T-helper 17 cell (primary cell): Measurements from ENCODE around the gene ARSG. TPM values are rescaled to one million over a fixed set of nuclear protein-coding genes. Genes with fewer than 3 reads are reported as not detected.
A peak's percentile ranks its signal among the peaks of the same experiment; 100 is the strongest.
"Not testable (repeated sequence)": the region's sequence is repeated elsewhere in the genome, so short reads cannot be mapped to it uniquely, and the experiment has no call there.

Experiments
- ATAC-seq: fragments of 150-1000 bp; cut with Tn5 transposase; 2 replicates; pipeline ENCODE4 v1.10.0; 2021; ENCODE audit warnings: mild to moderate bottlenecking, moderate library complexity
- DNase-seq, 3 donors: peaks; one replicate each; pipeline versions ENCODE4 v3.0.0 to v3.0.0-alpha.2; 2020 to 2021
- H3K9me3 ChIP-seq: one replicate; pipeline ENCODE4 v1.7.0; 2013; ENCODE audit warnings: low read length, mild to moderate bottlenecking; ENCODE audit not compliant: control insufficient read depth, poor library complexity, severe bottlenecking
- H3K27ac Mint-ChIP-seq: one replicate; pipeline ENCODE4 v1.8.0; 2022; ENCODE audit warnings: mild to moderate bottlenecking, moderate library complexity, mixed read lengths
- H3K27me3 Mint-ChIP-seq: one replicate; pipeline ENCODE4 v1.8.0; 2022; ENCODE audit warnings: mixed read lengths
- H3K36me3 Mint-ChIP-seq: one replicate; pipeline ENCODE4 v1.8.0; 2022; ENCODE audit warnings: low read depth, mixed read lengths
- H3K4me1 Mint-ChIP-seq: one replicate; pipeline ENCODE4 v1.8.0; 2022; ENCODE audit warnings: mild to moderate bottlenecking, mixed read lengths
- H3K4me3 Mint-ChIP-seq: one replicate; pipeline ENCODE4 v1.8.0; 2022; ENCODE audit warnings: mild to moderate bottlenecking, moderate library complexity, mixed read lengths
- total RNA-seq, 4 donors: library from RNA in 2 of 4; stranded (reverse) in 2 of 4; gene quantifications; one replicate each; pipeline ENCODE4 v1.2.3 and lab custom pipeline; 2022 to 2026

ARSG gene
- total RNA-seq, 2 donors from 2014 or later: 17.2 to 22.4 TPM

DNA sequence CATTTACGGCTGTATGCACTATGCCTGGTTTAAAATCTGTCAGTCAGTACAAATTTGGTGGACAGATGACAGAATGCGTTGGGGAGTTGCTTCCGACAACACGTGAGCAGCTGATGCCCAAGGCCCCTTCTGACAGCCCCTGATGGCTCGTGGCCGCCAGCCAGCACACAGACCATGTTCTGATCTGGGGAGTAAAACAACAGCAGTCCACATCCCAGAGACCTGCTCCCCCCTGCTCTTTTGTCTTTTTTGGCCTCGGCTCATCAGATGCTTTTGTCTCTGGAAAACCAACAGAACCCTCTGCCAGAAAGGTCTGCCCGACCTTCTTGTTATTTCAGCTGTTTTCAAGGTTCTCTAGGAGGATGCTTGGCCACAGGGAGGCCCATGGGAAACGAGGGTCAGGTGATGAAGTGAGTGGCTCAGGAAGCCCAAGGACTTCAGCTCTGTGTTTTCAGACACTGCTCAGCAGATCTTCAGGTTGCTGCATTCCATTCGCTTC lies 10.8 kb downstream of the ARSG start:
- no peaks in the 10 kb centered on the region for H3K9me3 ChIP-seq

DNA sequence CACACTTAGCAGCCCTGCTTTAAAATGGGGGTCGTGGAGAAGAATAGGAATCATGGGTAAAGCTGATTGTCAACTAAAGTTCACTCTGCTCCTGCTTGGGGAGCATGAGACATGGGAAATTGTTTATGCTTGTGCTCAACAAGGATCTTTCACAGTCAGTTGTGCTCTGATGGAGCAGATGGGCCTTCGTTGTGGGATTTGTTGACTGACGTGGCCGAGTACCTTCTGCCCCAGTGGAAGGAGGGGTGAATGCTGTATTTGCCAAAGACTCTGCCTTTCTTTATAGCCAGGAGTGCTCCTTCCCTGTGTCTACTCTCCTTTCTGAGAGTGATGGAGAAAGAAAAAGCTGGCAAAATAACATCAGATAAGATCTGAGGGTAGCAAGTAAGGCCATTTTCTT lies 11.4 kb downstream of the ARSG start:
- no peak for DNase-seq
- Mint-ChIP-seq H3K27ac (no peak overlapping the region), H3K27me3 (no peaks in the 10 kb centered on the region), H3K36me3 (peaks cover 5% of the 10 kb centered on the region), H3K4me1 (peaks cover 11% of the 10 kb centered on the region), H3K4me3 (no peak overlapping the region)
- no peaks in the 10 kb centered on the region for H3K9me3 ChIP-seq
- no peak for ATAC-seq

More for the DNA sequence above, 10.8 kb downstream of the ARSG start:
- no peak overlapping the region for H3K27ac Mint-ChIP-seq
- H3K36me3 Mint-ChIP-seq: peaks cover 5% of the 10 kb centered on the region
- H3K27me3 Mint-ChIP-seq: no peaks in the 10 kb centered on the region
- no peak for DNase-seq
- H3K4me1 Mint-ChIP-seq: peaks cover 13% of the 10 kb centered on the region
- ATAC-seq: no peak
- no peak overlapping the region for H3K4me3 Mint-ChIP-seq

DNA sequence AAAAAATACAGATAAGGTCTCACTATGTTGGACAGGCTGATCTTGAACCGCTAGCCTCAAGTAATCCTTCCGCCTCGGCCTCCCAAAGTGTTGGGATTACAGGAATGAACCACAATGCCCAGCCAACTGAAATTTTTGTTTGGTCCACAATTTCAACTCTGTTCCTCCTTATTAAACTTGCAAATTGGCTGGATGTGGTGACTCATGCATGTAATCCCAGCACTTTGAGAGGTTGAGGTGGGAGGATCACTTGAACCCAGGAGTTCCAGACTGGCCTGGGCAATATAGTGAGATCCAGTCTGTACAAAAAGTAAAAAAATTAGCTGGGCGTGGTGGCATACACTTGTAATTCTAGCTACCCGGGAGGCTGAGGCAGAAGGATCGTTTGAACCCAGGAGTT lies 13.4 kb downstream of the ARSG start:
- peaks cover 3% of the 10 kb centered on the region for H3K36me3 Mint-ChIP-seq
- no peak overlapping the region for H3K4me3 Mint-ChIP-seq
- ATAC-seq: no peak
- H3K27ac Mint-ChIP-seq: no peak overlapping the region
- no peak for DNase-seq
- no peaks in the 10 kb centered on the region for H3K27me3 Mint-ChIP-seq
- H3K9me3 ChIP-seq: no peaks in the 10 kb centered on the region
- H3K4me1 Mint-ChIP-seq: peaks cover 10% of the 10 kb centered on the region

DNA sequence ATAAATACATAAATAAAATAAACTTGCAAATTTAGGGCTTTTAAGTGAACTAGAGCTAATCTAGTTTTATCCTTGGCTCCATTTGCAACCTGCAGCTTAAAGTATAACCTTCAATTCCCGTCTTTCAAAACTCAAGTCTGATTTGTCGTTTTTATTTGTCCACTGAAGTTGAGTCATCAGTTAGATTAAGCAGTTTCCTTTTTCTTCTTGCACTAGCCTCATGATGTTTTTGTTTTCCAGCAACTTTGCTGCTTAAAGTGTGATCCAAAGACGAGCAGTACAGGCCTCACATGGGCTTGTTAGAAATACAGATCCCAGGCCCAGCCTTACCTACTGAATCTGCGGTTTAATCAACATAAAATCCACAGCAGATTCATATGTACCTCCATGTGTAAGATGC lies 13.8 kb downstream of the ARSG start:
- no peaks in the 10 kb centered on the region for H3K9me3 ChIP-seq
- no peak overlapping the region for H3K4me3 Mint-ChIP-seq
- ATAC-seq (no peak), DNase-seq (no peak)
- H3K4me1 Mint-ChIP-seq: peaks cover 12% of the 10 kb centered on the region
- peaks cover 3% of the 10 kb centered on the region for H3K36me3 Mint-ChIP-seq
- H3K27ac Mint-ChIP-seq: no peak overlapping the region
- no peaks in the 10 kb centered on the region for H3K27me3 Mint-ChIP-seq

DNA sequence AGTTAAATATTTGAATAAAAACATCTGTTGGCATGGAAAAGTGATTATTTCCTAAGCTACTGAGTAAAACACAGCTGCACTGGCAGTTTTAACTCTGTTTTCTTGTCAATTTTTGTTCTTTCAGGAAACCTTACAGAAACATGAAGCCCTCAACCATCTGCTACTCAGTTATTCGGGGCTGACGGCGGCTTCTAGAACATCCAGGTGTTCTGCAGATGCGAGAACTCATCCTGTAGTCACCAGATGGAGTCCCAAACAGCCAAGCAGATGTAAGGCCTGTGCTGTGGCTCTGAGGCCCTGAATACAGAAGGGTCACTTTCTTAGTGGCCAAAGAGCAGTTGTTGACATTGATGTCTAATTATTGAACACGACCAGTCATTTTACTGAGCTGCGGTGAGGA lies 15.5 kb downstream of the ARSG start:
- DNase-seq (no peak), ATAC-seq (no peak)
- Mint-ChIP-seq H3K4me3 (no peak overlapping the region), H3K36me3 (peaks cover under 1% of the 10 kb centered on the region), H3K27ac (no peak overlapping the region), H3K27me3 (no peaks in the 10 kb centered on the region), H3K4me1 (peaks cover 21% of the 10 kb centered on the region)
- no peaks in the 10 kb centered on the region for H3K9me3 ChIP-seq

DNA sequence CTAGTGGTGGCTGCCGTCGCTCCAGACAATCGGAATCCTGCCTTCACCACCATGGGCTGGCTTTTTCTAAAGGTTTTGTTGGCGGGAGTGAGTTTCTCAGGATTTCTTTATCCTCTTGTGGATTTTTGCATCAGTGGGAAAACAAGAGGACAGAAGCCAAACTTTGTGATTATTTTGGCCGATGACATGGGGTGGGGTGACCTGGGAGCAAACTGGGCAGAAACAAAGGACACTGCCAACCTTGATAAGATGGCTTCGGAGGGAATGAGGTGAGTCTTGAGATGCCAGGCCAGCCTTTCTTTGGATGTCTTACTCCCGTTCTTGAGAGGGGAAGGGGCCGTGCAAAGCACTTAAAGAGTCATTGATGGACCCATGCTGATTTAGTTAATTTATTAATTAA lies 16.1 kb downstream of the ARSG start:
- H3K27me3 Mint-ChIP-seq: no peaks in the 10 kb centered on the region
- no peaks in the 10 kb centered on the region for H3K9me3 ChIP-seq
- peaks cover 23% of the 10 kb centered on the region for H3K4me1 Mint-ChIP-seq
- no peak overlapping the region for H3K27ac Mint-ChIP-seq
- no peaks in the 10 kb centered on the region for H3K36me3 Mint-ChIP-seq
- no peak for DNase-seq
- no peak for ATAC-seq
- H3K4me3 Mint-ChIP-seq: no peak overlapping the region

DNA sequence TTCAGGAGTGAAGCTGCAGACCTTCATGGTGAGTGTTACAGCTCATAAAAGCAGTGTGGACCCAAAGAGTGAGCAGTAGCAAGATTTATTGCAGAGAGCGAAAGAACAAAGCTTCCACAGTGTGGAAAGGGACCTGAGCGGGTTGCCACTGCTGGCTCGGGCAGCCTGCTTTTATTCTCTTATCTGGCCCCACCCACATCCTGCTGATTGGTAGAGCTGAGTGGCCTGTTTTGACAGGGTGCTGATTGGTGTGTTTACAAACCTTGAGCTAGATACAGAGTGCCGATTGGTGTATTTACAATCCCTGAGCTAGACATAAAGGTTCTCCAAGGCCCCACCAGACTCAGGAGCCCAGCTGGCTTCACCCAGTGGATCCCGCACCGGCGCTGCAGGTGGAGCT lies 17.2 kb downstream of the ARSG start:
- not testable (repeated sequence) for ATAC-seq, H3K9me3 ChIP-seq, H3K4me3 Mint-ChIP-seq, DNase-seq, H3K36me3 Mint-ChIP-seq, H3K27ac Mint-ChIP-seq, H3K27me3 Mint-ChIP-seq
- peaks cover 26% of the 10 kb centered on the region for H3K4me1 Mint-ChIP-seq

DNA sequence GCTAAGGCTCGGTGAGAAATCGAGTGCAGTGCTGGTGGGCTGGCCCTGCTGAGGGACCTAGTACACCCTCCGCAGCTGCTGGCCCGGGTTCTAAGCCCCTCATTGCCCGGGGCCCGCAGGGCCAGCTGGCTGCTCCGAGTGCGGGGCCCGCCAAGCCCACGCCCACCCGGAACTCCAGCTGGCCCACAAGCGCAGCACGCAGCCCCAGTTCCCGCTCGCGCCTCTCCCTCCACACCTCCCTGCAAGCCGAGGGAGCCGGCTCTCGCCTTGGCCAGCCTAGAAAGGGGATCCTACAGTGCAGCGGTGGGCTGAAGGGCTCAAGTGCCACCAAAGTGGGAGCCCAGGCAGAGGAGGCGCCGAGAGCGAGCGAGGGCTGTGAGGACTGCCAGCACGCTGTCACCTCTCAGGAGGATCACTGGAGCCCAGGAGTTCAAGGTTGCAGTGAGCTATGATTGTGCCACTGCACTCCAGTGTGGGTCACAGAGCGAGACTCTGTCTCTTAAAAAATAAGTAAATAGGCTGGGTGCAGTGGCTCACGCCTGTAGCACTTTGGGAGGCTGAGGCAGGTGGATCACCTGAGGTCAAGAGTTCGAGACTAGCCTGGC lies 17.9 kb downstream of the ARSG start:
- H3K9me3 ChIP-seq, H3K4me3 Mint-ChIP-seq, H3K27me3 Mint-ChIP-seq, H3K27ac Mint-ChIP-seq, ATAC-seq, DNase-seq, H3K36me3 Mint-ChIP-seq: not testable (repeated sequence)
- peaks cover 31% of the 10 kb centered on the region for H3K4me1 Mint-ChIP-seq

DNA sequence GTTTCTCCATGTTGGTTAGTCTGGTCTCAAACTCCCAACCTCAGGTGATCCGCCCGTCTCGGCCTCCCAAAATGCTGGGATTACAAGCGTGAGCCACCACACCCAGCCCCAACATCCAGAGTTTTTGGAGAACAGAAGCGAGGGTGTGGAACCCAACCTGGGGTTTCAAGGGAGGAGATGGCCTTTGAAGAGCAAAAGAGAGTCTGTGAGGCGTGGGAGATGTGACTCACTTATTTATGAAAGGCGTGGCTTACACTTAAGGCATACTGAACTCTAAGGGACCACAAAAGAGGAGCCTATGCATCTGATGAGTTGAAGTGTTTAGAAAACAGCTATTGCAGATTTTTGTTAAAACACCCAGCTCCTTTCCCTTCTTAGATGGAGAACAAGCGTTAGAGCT lies 18.9 kb downstream of the ARSG start:
- H3K4me1 Mint-ChIP-seq: peaks cover 38% of the 10 kb centered on the region
- ATAC-seq (peak; percentile 66), DNase-seq (no peak)
- no peaks in the 10 kb centered on the region for H3K27me3 Mint-ChIP-seq
- H3K27ac Mint-ChIP-seq: no peak overlapping the region
- peak overlapping the region; percentile 25 for H3K4me3 Mint-ChIP-seq
- H3K36me3 Mint-ChIP-seq: no peaks in the 10 kb centered on the region
- no peaks in the 10 kb centered on the region for H3K9me3 ChIP-seq

DNA sequence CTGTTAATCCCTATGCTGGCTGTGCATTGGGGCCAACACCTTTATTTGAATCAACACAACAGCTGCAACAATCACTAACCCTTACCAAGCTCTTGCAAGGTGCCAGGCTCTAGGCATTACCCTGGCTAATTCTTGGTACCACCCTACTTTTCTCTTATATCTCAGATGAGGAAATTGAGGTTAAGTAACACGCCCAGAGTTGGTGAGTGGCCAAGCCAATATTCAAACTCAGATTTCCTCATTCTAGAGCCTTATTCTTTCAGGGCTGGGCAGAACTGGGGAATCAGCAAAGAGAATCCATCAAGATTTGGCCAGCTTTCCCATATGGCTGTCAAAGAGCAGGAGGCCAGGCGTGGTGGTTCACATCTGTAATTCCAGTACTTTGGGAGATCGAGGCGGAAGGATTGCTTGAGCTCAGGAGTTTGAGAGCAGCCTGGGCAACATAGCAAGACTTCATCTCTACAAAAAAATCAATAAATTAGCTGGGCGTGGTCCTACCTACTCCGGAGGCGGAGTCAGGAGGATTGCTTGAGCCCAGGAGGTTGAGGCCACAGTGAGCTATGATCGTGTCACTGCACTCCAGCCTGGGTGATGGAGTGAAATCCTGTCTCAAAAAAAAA lies 23.7 kb downstream of the ARSG start:
- Mint-ChIP-seq H3K27ac (no peak overlapping the region), H3K4me1 (peaks cover 50% of the 10 kb centered on the region), H3K27me3 (no peaks in the 10 kb centered on the region), H3K4me3 (peak overlapping the region; percentile 21), H3K36me3 (no peaks in the 10 kb centered on the region)
- DNase-seq: no peak
- ATAC-seq: peak; percentile 80
- H3K9me3 ChIP-seq: no peaks in the 10 kb centered on the region

DNA sequence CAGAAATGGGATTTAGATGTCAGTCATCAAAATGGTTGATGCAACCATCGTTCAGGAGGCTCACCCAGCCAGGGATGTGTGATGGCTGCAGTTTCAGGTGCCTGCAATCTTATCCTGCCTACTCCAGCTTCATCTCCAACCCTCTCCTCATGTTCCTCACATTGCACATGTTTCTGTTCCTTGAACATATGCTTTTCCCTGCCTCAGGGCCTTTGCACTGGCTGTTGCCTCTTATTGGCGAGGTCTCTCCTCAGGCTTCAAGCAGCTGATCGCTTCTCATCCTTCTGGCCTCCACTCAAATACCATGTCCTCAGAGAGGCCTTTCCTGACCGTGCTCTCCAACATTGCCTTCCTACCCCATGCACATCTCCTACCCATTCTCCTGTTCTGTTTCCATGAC lies 24.6 kb downstream of the ARSG start:
- H3K9me3 ChIP-seq: no peaks in the 10 kb centered on the region
- no peaks in the 10 kb centered on the region for H3K36me3 Mint-ChIP-seq
- H3K27ac Mint-ChIP-seq: no peak overlapping the region
- DNase-seq: no peak
- no peaks in the 10 kb centered on the region for H3K27me3 Mint-ChIP-seq
- no peak overlapping the region for H3K4me3 Mint-ChIP-seq
- H3K4me1 Mint-ChIP-seq: peaks cover 48% of the 10 kb centered on the region
- no peak for ATAC-seq

DNA sequence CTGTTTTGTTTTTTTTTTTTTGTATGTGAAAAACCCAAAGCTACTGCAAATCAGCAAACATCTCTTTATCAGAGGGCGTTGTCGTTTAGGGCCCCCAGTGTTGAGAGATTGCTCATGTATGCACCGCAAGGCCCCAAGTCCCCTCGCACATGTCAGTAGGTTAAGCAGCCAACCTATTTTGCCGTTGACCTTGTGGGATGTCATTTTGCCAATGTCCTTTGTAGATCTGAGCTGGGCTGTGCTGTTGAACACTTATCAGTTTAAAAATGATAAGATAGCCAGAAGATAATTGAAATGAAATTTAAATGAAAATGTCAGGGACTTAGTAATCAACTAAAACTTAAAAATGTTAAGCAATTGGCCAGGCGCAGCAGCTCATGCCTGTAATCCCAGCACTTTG lies 26.2 kb downstream of the ARSG start:
- no peaks in the 10 kb centered on the region for H3K27me3 Mint-ChIP-seq
- H3K36me3 Mint-ChIP-seq: no peaks in the 10 kb centered on the region
- peaks cover 38% of the 10 kb centered on the region for H3K4me1 Mint-ChIP-seq
- no peak overlapping the region for H3K27ac Mint-ChIP-seq
- no peak for ATAC-seq
- H3K9me3 ChIP-seq: no peaks in the 10 kb centered on the region
- H3K4me3 Mint-ChIP-seq: no peak overlapping the region
- DNase-seq: no peak

DNA sequence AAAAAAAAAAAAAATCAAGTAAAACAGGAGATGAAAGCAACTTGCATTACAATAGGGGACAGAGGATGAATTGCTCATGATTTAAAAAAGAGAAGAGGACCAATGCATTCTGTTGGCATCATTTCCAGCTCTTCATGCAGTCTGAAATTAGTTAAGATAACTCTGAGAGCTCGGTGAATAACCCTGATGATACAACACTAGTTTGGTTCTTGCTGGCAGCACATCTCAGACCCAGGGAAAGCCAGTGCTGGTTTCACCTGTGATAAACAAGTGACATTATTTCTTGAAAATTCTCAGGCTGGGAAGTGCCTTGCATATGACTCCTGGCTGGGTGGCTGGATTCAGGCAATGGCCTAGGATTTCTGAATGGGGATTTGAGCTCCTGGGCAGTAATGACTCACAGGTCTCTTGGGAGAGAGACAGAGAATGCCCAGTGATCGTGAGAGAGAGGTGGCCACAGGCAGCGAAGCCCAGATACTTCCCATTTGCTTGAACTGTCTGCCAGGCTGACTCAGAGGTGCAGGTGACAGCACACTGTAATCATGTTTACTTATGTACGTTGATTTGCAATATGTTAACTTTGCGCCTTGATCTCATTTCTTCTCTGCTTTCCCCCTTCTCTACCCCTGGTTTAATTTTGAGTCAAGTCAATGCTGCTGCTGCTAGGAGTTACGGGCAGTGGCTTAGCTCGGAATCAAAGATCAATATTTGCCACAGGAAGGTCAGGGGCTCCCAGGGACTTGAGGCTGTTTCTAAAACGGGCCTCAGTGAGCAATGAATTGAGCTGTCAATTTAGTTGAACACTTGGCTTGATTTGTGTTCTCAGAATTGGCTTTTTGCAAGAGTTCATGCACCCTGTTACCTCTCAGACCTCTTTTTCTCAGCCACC lies 27.1 kb downstream of the ARSG start:
- no peaks in the 10 kb centered on the region for H3K9me3 ChIP-seq
- Mint-ChIP-seq H3K27me3 (no peaks in the 10 kb centered on the region), H3K27ac (no peak overlapping the region), H3K4me3 (no peak overlapping the region), H3K36me3 (no peaks in the 10 kb centered on the region), H3K4me1 (peaks cover 36% of the 10 kb centered on the region)
- no peak for ATAC-seq
- DNase-seq: no peak
